ENCODE data around the gene CABLES2. TPM values are rescaled to one million over a fixed set of nuclear protein-coding genes. Genes with fewer than 3 reads are reported as not detected.

The CABLES2 gene
- total RNA-seq, 1 donor from 2014 or later, result 22.0 TPM

- intact Hi-C loops (cut with micrococcal nuclease), result no loop called here
These were observed 34.8 kb downstream of the CABLES2 start for GRCh38 chr20:62372042-62372993.

GRCh38 chr20:62371588-62372041 is 35.5 kb downstream of the CABLES2 start:
- intact Hi-C loops (cut with micrococcal nuclease), result no loop called here

GRCh38 chr20:62370807-62371587 is 36.1 kb downstream of the CABLES2 start:
- intact Hi-C loops (cut with micrococcal nuclease), result no loop called here

GRCh38 chr20:62370115-62370806 is 36.8 kb downstream of the CABLES2 start:
- intact Hi-C loops (cut with micrococcal nuclease), result no loop called here

- intact Hi-C loops (cut with micrococcal nuclease), result no loop called here
These were observed 37.3 kb downstream of the CABLES2 start for GRCh38 chr20:62369815-62370114.

- intact Hi-C loops (cut with micrococcal nuclease), result no loop called here
These were observed 37.9 kb downstream of the CABLES2 start for GRCh38 chr20:62368976-62369814.

- intact Hi-C loops (cut with micrococcal nuclease), result no loop called here
These were observed 38.6 kb downstream of the CABLES2 start for GRCh38 chr20:62368392-62368975.

- intact Hi-C loops (cut with micrococcal nuclease), result no loop called here
These were observed 39.3 kb downstream of the CABLES2 start for GRCh38 chr20:62367633-62368391.

GRCh38 chr20:62367136-62367632 is 39.9 kb downstream of the CABLES2 start, which contains the start of gene LAMA5:
TSS of gene LAMA5 (minus strand) at chr20:62367312. CDS start at chr20:62367245, 67 bp downstream.
- intact Hi-C loops (cut with micrococcal nuclease), result no loop called here

GRCh38 chr20:62366370-62367135 is 40.5 kb downstream of the CABLES2 start:
- intact Hi-C loops (cut with micrococcal nuclease), result no loop called here

GRCh38 chr20:62365814-62366369 is 41.2 kb downstream of the CABLES2 start:
- intact Hi-C loops (cut with micrococcal nuclease), result loop anchor here (1.0 kb wide), 1 partner anchor 64 kb away; the partner anchor contains the start of gene ADRM1

- intact Hi-C loops (cut with micrococcal nuclease), result loop anchor here (1.0 kb wide), 1 partner anchor 63 kb away; the partner anchor contains the start of gene ADRM1
These were observed 42.0 kb downstream of the CABLES2 start for GRCh38 chr20:62364911-62365736.

- intact Hi-C loops (cut with micrococcal nuclease), result no loop called here
These were observed 42.9 kb downstream of the CABLES2 start for GRCh38 chr20:62363920-62364851.

- intact Hi-C loops (cut with micrococcal nuclease), result no loop called here
These were observed 43.8 kb downstream of the CABLES2 start for GRCh38 chr20:62362991-62363919.

GRCh38 chr20:62362590-62362940 is 44.5 kb downstream of the CABLES2 start:
- intact Hi-C loops (cut with micrococcal nuclease), result no loop called here
